GM12801 (cell line): ENCODE data around the gene ING3.

Source experiments
- TF ChIP-seq, protein P1 (sequence below): IDR thresholded peaks from one replicate; pipeline ENCODE4 v1.5.1; 2011; ENCODE audit warnings: control low read depth; ENCODE audit not compliant: insufficient read length; ENCODE audit errors: extremely low read depth

The ING3 gene, protein sequence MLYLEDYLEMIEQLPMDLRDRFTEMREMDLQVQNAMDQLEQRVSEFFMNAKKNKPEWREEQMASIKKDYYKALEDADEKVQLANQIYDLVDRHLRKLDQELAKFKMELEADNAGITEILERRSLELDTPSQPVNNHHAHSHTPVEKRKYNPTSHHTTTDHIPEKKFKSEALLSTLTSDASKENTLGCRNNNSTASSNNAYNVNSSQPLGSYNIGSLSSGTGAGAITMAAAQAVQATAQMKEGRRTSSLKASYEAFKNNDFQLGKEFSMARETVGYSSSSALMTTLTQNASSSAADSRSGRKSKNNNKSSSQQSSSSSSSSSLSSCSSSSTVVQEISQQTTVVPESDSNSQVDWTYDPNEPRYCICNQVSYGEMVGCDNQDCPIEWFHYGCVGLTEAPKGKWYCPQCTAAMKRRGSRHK

GRCh38 chr7:120950539-120951308, at the start of gene ING3:
TSS of gene ING3 (plus strand) at chr7:120950777. CDS start at chr7:120950897, 120 bp downstream.
- TF ChIP-seq, protein P1, sequence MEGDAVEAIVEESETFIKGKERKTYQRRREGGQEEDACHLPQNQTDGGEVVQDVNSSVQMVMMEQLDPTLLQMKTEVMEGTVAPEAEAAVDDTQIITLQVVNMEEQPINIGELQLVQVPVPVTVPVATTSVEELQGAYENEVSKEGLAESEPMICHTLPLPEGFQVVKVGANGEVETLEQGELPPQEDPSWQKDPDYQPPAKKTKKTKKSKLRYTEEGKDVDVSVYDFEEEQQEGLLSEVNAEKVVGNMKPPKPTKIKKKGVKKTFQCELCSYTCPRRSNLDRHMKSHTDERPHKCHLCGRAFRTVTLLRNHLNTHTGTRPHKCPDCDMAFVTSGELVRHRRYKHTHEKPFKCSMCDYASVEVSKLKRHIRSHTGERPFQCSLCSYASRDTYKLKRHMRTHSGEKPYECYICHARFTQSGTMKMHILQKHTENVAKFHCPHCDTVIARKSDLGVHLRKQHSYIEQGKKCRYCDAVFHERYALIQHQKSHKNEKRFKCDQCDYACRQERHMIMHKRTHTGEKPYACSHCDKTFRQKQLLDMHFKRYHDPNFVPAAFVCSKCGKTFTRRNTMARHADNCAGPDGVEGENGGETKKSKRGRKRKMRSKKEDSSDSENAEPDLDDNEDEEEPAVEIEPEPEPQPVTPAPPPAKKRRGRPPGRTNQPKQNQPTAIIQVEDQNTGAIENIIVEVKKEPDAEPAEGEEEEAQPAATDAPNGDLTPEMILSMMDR = no peak

DNA sequence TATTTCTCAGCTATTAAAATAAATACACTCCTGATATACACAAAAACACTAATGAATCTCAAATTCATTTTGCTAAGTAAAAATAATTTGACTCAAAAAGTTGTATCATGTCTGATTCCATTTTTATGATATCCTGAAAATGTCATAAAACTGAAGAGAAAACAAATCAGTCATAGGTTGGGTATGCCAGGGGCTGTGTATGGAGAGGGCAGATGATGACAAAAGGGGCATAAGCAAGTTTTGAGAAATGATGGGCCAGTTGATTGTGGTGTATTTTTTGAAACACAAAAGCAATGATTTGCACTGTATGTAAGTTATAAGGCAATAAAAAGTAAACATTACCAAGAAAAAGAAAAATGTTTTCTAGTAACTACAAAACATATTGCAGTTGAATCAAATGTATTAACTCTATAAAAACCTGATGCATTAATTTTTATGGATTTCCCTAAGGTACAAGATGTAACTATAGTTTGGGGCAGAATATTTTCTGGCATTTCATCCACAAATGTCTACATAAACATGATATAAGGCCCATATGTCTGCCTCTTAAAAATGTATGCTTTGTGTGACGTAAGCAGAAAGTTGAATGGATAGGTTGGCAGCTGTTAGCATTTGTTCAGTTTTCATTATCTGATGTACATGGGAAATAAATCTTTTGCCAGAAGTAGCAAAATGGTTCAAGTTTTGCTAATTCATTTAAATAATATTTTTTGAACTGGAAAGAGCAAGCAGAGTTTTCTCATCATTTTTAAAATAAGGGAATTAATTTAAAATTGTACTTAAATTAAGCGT, 35.1 kb upstream of the ING3 start:
- TF ChIP-seq, protein P1 = no peak

DNA sequence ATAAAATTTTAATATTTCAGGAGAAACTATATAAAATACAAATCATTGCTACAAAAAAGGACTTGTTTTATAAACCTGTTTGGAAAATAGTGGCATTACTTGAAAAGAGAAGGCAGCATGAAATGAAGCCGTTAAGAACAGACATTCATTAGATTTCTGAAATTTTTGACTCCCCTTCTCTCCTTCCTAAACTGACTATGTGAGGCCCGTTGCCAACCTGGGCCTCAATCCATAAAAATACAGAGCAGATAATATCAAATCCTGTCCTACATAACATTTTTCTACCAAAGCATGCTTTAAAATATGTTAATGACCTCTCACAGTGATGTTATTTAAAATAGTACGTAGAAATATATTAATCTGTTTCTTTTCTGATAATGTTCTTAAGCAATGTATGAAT, 34.5 kb upstream of the ING3 start:
- TF ChIP-seq, protein P1 = no peak

- TF ChIP-seq, protein P1 = no peak
These were observed 34.0 kb upstream of the ING3 start for GRCh38 chr7:120916538-120916937.

DNA sequence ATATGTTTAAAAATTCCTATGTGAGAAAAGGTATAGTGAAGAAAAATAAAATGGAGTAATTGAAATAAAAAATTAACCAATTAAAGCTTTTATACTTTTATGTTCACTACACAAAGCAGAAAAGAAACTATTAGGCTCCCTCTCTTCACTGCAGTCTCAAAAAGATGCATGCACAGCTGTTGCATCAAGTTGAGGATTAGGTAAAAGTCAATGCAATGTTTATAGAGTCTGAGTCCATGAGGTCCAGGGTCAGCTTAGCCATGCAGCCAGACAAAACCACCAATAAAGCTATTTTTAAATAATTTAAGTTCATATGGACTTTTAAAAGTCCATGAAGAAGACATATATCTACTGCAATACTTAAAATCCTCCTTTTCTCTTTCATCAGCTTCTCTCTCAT, 31.1 kb upstream of the ING3 start:
- TF ChIP-seq, protein P1 = no peak

DNA sequence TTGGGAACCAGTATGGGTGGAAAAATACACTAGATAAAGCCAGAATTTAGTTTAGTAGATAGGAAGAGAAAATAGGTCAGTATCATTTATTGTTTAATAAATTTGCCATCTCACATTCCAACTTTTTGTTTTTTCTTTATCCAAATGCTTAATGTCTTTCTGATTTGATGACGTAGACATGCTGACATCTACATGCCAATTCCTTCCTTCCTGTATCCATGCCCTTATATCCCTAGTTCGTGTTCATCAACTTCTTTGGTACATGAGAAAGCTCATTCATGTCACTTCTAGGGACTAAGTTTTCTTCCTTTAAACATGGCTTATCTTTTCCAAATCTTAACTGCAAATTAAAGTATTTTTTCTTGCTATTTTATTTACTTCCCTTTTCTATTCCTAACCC, 30.5 kb upstream of the ING3 start:
- TF ChIP-seq, protein P1 = no peak
